Measurements from ENCODE around the gene TMPRSS7. TPM values are rescaled to one million over a fixed set of nuclear protein-coding genes. Genes with fewer than 3 reads are reported as not detected.

Gene TMPRSS7
- polyA plus RNA-seq, 1 donor from 2014 or later, result 0.52 TPM

GRCh38 chr3:112078125-112079083, 43.9 kb downstream of the TMPRSS7 start:
- no peaks in the 10 kb centered on the region for H3K27me3 ChIP-seq (ENCODE audit: insufficient read depth, low read depth, low read length)
- no peak overlapping the region for H3K27ac ChIP-seq (ENCODE audit: low read length)
- H3K79me2 ChIP-seq (replicated peaks; ENCODE audit: insufficient read depth, low read length), result no peaks in the 10 kb centered on the region
- H3K9me2 ChIP-seq (ENCODE audit: insufficient read depth, low read length), result no peaks in the 10 kb centered on the region
- H2AFZ ChIP-seq (ENCODE audit: low read depth, low read length), result no peak overlapping the region
- no peak for TF ChIP-seq SMC3 (conservative IDR thresholded peaks at IDR 0.05; ENCODE audit: poor library complexity)
- TF ChIP-seq MXI1 (conservative IDR thresholded peaks at IDR 0.05; ENCODE audit: poor library complexity, severe bottlenecking), result no peak
- TF ChIP-seq EZH2 (IDR thresholded peaks at IDR 0.05; ENCODE audit: borderline replicate concordance, insufficient read depth, low read length, poor library complexity, severe bottlenecking), result no peak
- no peak for TF ChIP-seq EP300 (conservative IDR thresholded peaks at IDR 0.05; ENCODE audit: poor library complexity, severe bottlenecking)
- no peak for TF ChIP-seq CTCF (IDR thresholded peaks at IDR 0.05; ENCODE audit: poor library complexity, severe bottlenecking)
- TF ChIP-seq RAD21 (conservative IDR thresholded peaks at IDR 0.05), result no peak
- no peak for TF ChIP-seq POLR2AphosphoS5 (IDR thresholded peaks at IDR 0.05)
- TF ChIP-seq TAF1 (IDR thresholded peaks at IDR 0.05; ENCODE audit: low read depth), result no peak
- no peak for TF ChIP-seq REST (IDR thresholded peaks at IDR 0.05; ENCODE audit: borderline replicate concordance)
- no peak overlapping the region for H3K9ac ChIP-seq (ENCODE audit: low read length)
- no peak overlapping the region for H3K4me3 ChIP-seq (ENCODE audit: low read length)
- H4K20me1 ChIP-seq (ENCODE audit: insufficient read depth), result no peaks in the 10 kb centered on the region
- H3K4me2 ChIP-seq (ENCODE audit: low read length), result no peak overlapping the region
- no peaks in the 10 kb centered on the region for H3F3A ChIP-seq (ENCODE audit: insufficient read depth, low read length, poor library complexity, severe bottlenecking)
- H3K36me3 ChIP-seq (ENCODE audit: insufficient read depth, low read length), result no peaks in the 10 kb centered on the region
- no peaks in the 10 kb centered on the region for H3K9me3 ChIP-seq (ENCODE audit: low read length)

- no peak overlapping the region for H3K9ac ChIP-seq (ENCODE audit: low read length)
- no peaks in the 10 kb centered on the region for H3K9me3 ChIP-seq (ENCODE audit: low read length)
- peaks cover 24% of the 10 kb centered on the region for H3K27me3 ChIP-seq (ENCODE audit: insufficient read depth, low read depth, low read length)
- H4K20me1 ChIP-seq (ENCODE audit: insufficient read depth), result no peaks in the 10 kb centered on the region
- H3K27ac ChIP-seq (ENCODE audit: low read length), result no peak overlapping the region
- TF ChIP-seq CTCF (IDR thresholded peaks at IDR 0.05; ENCODE audit: poor library complexity, severe bottlenecking) (no peak), REST (IDR thresholded peaks at IDR 0.05; ENCODE audit: borderline replicate concordance) (no peak), EP300 (conservative IDR thresholded peaks at IDR 0.05; ENCODE audit: poor library complexity, severe bottlenecking) (no peak), MXI1 (conservative IDR thresholded peaks at IDR 0.05; ENCODE audit: poor library complexity, severe bottlenecking) (no peak), SMC3 (conservative IDR thresholded peaks at IDR 0.05; ENCODE audit: poor library complexity) (no peak), EZH2 (IDR thresholded peaks at IDR 0.05; ENCODE audit: borderline replicate concordance, insufficient read depth, low read length, poor library complexity, severe bottlenecking) (no peak), RAD21 (conservative IDR thresholded peaks at IDR 0.05) (no peak), TAF1 (IDR thresholded peaks at IDR 0.05; ENCODE audit: low read depth) (no peak), POLR2AphosphoS5 (IDR thresholded peaks at IDR 0.05) (no peak)
- no peaks in the 10 kb centered on the region for H3F3A ChIP-seq (ENCODE audit: insufficient read depth, low read length, poor library complexity, severe bottlenecking)
- no peak overlapping the region for H3K4me2 ChIP-seq (ENCODE audit: low read length)
- no peaks in the 10 kb centered on the region for H3K36me3 ChIP-seq (ENCODE audit: insufficient read depth, low read length)
- no peaks in the 10 kb centered on the region for H3K9me2 ChIP-seq (ENCODE audit: insufficient read depth, low read length)
- no peaks in the 10 kb centered on the region for H3K79me2 ChIP-seq (replicated peaks; ENCODE audit: insufficient read depth, low read length)
- no peak overlapping the region for H3K4me3 ChIP-seq (ENCODE audit: low read length)
- no peak overlapping the region for H2AFZ ChIP-seq (ENCODE audit: low read depth, low read length)
These were observed 48.7 kb downstream of the TMPRSS7 start for GRCh38 chr3:112083239-112083638.
